Measurements from ENCODE around the gene ANTXR1.

ANTXR1 gene

DNA sequence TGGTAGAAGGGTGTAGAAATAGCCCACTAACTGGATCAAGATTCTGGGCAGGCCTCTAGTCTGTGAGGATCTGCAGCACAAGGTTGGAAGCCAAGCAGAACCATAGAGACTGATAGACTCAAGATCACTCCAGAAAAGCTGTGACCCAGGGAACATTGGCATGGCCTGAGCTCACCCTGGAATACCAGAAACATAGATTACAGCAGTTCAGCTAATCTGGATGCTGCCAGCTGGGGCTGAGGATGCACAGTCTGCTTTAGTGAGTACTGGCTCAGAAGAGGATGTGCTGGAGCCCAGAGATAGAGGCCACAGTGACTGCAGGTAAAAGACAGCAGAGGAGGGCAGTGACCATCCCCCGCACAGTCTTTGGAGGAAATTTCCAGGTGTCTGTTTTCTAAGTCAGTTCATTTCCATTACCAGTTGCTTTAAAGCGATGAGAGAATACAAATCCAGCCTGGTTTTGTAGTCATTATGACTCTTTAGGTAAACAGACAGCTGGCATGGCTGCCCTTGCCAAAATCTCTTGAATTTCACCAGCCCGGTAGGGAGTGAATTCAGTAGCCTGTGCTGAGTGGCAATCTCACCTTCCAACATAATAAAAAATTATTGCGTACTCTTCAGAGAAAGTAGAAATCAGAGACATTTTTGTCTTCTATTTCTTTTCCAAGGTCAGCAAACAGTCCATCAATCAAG, 119.2 kb downstream of the ANTXR1 start:
- H3K27ac ChIP-seq (ENCODE audit: low read length) = no peak overlapping the region
- H3K36me3 ChIP-seq (ENCODE audit: control insufficient read depth, low read depth, low read length) = no peaks in the 10 kb centered on the region
- no peak overlapping the region for H3K4me3 ChIP-seq (ENCODE audit: low read length)
- H3K9me3 ChIP-seq (ENCODE audit: control insufficient read depth, low read depth, low read length) = no peaks in the 10 kb centered on the region
- H3K4me1 ChIP-seq (ENCODE audit: control insufficient read depth, low read depth, low read length) = no peaks in the 10 kb centered on the region
- no peaks in the 10 kb centered on the region for H3K27me3 ChIP-seq (ENCODE audit: control insufficient read depth, insufficient read depth, low read length)
- no peak overlapping the region for H3K9ac ChIP-seq (ENCODE audit: low read length)

DNA sequence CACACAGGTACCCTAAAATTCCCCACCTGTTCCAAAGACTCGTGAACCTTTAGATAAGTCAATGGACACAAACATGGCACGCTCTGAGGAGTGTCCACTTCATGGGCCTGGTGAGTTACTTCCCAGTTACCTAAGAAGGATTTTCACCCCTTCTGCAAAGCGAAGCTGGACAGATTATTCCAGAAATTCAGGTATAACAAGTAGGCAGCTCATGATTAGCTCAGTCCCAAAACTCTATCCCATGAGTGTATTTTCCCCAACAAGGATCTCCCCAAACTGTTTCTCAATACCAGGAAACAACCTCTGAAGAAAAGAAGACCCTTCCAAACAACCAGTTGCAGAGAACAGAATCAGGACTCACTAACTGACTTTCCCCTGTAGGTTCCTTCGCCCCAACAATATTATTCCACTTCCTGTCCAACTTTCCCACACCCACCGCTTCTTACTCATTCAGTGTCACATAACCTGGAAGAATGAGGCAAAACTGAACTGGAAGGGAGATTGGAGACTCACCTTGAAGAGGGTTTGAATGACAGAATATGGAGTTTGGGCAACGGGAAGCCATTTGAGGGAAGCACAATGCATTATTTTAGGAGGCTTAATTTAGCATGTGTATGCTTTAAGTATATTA, 120.1 kb downstream of the ANTXR1 start:
- H3K27ac ChIP-seq (ENCODE audit: low read length) = no peak overlapping the region
- no peak overlapping the region for H3K9ac ChIP-seq (ENCODE audit: low read length)
- H3K9me3 ChIP-seq (ENCODE audit: control insufficient read depth, low read depth, low read length) = no peaks in the 10 kb centered on the region
- H3K36me3 ChIP-seq (ENCODE audit: control insufficient read depth, low read depth, low read length) = no peaks in the 10 kb centered on the region
- no peaks in the 10 kb centered on the region for H3K4me1 ChIP-seq (ENCODE audit: control insufficient read depth, low read depth, low read length)
- no peak overlapping the region for H3K4me3 ChIP-seq (ENCODE audit: low read length)
- H3K27me3 ChIP-seq (ENCODE audit: control insufficient read depth, insufficient read depth, low read length) = no peaks in the 10 kb centered on the region

DNA sequence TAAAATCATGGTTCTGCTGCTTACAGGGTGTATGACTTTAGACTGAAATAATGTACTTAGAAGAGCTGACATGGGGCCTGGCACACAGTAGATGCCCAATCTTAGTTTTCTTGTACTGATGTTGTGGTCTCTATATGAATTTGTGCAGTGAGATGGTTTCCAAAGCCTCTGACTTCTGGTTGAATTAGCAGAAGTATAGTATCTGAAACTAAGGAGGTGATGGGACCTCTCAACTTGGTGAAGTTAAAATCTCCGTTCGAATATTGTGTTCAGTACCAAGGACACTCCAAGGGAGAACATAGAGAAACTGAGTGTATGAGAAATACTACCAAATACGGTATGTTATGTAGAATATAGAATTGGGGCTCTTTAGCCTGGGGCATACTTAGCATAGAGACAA, 120.9 kb downstream of the ANTXR1 start:
- Histone ChIP-seq H3K9ac (ENCODE audit: low read length) (no peak overlapping the region), H3K9me3 (ENCODE audit: control insufficient read depth, low read depth, low read length) (no peaks in the 10 kb centered on the region), H3K4me3 (ENCODE audit: low read length) (no peak overlapping the region), H3K27ac (ENCODE audit: low read length) (no peak overlapping the region), H3K36me3 (ENCODE audit: control insufficient read depth, low read depth, low read length) (no peaks in the 10 kb centered on the region), H3K4me1 (ENCODE audit: control insufficient read depth, low read depth, low read length) (no peaks in the 10 kb centered on the region), H3K27me3 (ENCODE audit: control insufficient read depth, insufficient read depth, low read length) (no peaks in the 10 kb centered on the region)

DNA sequence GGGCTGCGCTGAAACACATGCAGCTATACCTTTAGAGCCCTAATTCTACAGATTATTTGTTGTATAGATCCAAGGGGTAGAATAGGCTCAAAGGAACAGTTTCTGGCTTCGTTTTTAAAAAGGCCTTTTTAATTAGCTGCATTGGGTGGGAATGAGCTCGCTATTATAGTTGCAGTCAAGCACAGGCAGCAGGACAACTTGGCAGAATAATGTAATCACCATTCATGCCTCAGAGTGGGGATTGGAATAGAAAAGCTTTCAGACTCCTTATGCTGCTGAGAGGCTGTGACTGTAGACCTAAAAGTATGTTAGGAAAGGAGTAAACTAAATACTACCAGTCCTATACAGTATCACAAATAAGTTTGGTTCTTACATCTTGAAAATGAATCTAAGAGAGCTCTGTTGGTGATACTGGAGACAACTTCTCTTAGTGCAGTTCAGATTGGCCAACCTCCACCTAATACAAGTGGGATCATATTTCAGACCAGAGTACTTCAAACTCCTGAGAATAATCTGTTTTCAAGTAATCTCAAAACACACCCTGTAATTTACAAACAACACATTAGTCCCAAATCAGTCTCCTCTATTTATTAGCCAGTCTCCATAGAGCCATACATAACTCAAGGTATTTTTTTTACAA, 121.4 kb downstream of the ANTXR1 start:
- no peak overlapping the region for H3K27ac ChIP-seq (ENCODE audit: low read length)
- H3K4me3 ChIP-seq (ENCODE audit: low read length) = no peak overlapping the region
- H3K4me1 ChIP-seq (ENCODE audit: control insufficient read depth, low read depth, low read length) = no peaks in the 10 kb centered on the region
- H3K9me3 ChIP-seq (ENCODE audit: control insufficient read depth, low read depth, low read length) = no peaks in the 10 kb centered on the region
- no peaks in the 10 kb centered on the region for H3K36me3 ChIP-seq (ENCODE audit: control insufficient read depth, low read depth, low read length)
- H3K9ac ChIP-seq (ENCODE audit: low read length) = no peak overlapping the region
- no peaks in the 10 kb centered on the region for H3K27me3 ChIP-seq (ENCODE audit: control insufficient read depth, insufficient read depth, low read length)

DNA sequence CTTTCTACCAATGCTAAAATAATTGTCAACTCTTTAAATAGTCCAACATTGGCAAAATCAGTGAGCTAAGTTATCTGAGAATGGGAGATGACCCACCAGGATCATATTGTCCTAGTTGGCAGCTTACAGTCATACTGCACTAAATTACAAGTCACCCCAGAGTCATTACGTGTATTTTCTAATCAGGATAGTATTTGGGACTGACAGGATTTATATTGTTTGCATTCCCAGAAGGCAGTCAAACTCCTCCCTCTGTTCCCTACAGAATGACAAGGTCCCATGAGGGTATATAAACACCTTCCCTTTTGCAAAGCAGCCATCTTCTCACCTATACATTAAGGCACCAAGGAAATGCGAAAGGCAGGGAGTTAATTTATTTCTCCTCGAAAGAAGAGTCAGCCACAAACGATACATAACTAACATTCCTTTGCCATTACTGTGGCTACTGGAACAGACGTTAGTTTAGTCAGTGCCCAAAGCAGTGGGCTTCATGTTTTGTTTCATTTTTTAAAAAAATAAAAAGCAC, 125.3 kb downstream of the ANTXR1 start:
- no peaks in the 10 kb centered on the region for H3K9me3 ChIP-seq (ENCODE audit: control insufficient read depth, low read depth, low read length)
- no peak overlapping the region for H3K9ac ChIP-seq (ENCODE audit: low read length)
- no peak overlapping the region for H3K4me3 ChIP-seq (ENCODE audit: low read length)
- no peaks in the 10 kb centered on the region for H3K4me1 ChIP-seq (ENCODE audit: control insufficient read depth, low read depth, low read length)
- H3K27me3 ChIP-seq (ENCODE audit: control insufficient read depth, insufficient read depth, low read length) = no peaks in the 10 kb centered on the region
- H3K36me3 ChIP-seq (ENCODE audit: control insufficient read depth, low read depth, low read length) = no peaks in the 10 kb centered on the region
- H3K27ac ChIP-seq (ENCODE audit: low read length) = no peak overlapping the region

DNA sequence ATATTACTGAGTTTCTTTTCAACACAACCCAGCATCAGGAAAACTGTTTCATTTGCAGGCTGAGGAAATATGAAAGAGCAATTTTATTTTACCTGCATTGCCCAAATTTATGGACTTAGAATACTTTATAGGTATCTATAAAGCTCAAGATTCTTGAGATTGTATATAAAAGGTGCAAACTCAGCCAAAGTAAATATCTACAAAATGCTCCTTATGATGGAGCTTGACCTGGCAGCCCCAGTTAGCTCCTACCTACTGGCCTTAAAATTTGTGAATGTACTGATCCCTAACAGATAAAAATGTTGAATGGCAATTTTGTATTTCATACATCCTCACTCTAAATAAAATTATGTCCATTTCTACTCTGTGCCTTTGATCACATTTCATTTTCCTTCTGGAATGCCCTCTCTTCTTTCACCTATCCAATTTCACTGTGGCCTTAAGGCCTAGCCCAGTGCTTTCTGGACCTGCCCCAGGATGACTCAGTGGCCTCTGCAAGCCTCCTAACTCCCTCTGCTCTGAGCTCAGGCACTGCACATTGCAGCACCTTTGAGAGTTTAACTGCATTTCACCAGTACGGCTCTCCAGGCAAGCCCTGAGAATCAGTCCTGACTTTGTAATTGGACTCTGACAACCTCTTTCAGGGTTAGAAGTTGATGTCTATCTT, 125.9 kb downstream of the ANTXR1 start:
- H3K4me1 ChIP-seq (ENCODE audit: control insufficient read depth, low read depth, low read length) = no peaks in the 10 kb centered on the region

DNA sequence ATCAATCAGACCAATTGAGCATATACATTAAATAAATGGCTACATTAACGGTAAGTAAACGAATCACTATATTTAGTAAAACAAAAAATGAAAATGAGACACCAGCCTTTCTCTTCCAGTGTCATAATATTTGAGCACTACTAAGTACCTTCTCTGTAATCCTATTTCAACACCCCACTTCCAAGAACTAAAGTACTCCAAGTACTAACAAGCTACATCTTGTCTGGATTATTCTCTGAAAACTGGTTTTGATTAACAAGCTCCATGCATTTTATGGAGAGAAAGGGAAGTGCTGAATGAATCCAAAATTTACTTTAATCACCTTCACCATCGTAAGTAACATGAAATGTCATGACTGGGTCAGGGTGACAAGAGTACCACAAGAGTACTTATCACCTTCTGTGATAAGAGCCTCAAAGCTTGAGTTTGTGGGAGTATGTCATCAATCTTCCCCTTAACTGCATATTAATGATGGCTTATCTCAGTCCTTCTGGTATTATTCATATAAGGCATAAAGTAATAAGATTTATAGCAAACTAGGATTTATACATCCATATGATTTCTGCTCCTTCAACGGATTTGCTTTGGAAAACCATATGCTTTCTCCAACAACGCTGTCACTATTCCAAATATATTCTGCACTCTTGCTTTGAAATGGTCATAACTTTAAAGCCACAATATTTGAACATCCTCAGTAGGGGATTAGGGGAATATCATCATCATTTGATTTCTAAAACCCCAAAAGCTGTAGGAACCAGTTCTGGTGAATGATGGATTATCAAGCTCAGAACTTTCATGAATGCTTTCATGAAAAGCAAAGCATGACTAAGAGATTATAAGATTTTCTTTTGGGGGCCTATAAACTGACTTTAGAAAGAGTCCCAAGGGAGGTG, 127.0 kb downstream of the ANTXR1 start:
- no peak overlapping the region for H3K27ac ChIP-seq (ENCODE audit: low read length)
- no peaks in the 10 kb centered on the region for H3K27me3 ChIP-seq (ENCODE audit: control insufficient read depth, insufficient read depth, low read length)

More for the DNA sequence above, 125.9 kb downstream of the ANTXR1 start:
- Histone ChIP-seq H3K27ac (ENCODE audit: low read length) (no peak overlapping the region), H3K27me3 (ENCODE audit: control insufficient read depth, insufficient read depth, low read length) (no peaks in the 10 kb centered on the region), H3K36me3 (ENCODE audit: control insufficient read depth, low read depth, low read length) (no peaks in the 10 kb centered on the region), H3K9ac (ENCODE audit: low read length) (no peak overlapping the region), H3K4me3 (ENCODE audit: low read length) (no peak overlapping the region), H3K9me3 (ENCODE audit: control insufficient read depth, low read depth, low read length) (no peaks in the 10 kb centered on the region)

DNA sequence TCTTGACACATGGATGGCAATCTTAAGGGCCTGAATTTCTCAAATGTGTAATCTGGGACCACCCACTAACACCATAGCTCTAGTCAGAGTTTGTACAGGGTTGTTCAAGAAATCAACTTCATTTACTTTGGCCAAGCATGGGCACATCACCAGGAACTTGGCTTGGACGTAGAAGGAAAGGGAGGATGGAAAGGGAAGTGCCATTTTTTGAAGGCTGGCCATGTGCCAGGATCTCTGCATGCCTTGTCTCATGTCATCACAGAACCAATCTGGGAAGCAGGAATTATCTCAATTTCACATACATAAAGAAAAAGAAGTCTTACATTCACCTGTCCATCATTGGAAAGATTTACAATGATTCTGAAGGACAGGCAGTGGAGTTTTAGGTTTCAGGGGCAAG, 128.1 kb downstream of the ANTXR1 start:
- Histone ChIP-seq H3K27ac (ENCODE audit: low read length) (no peak overlapping the region), H3K27me3 (ENCODE audit: control insufficient read depth, insufficient read depth, low read length) (no peaks in the 10 kb centered on the region), H3K4me3 (ENCODE audit: low read length) (no peak overlapping the region), H3K4me1 (ENCODE audit: control insufficient read depth, low read depth, low read length) (no peaks in the 10 kb centered on the region), H3K36me3 (ENCODE audit: control insufficient read depth, low read depth, low read length) (no peaks in the 10 kb centered on the region), H3K9ac (ENCODE audit: low read length) (no peak overlapping the region), H3K9me3 (ENCODE audit: control insufficient read depth, low read depth, low read length) (no peaks in the 10 kb centered on the region)

More for the DNA sequence above, 127.0 kb downstream of the ANTXR1 start:
- Histone ChIP-seq H3K36me3 (ENCODE audit: control insufficient read depth, low read depth, low read length) (no peaks in the 10 kb centered on the region), H3K4me3 (ENCODE audit: low read length) (no peak overlapping the region), H3K4me1 (ENCODE audit: control insufficient read depth, low read depth, low read length) (no peaks in the 10 kb centered on the region), H3K9me3 (ENCODE audit: control insufficient read depth, low read depth, low read length) (no peaks in the 10 kb centered on the region), H3K9ac (ENCODE audit: low read length) (no peak overlapping the region)

DNA sequence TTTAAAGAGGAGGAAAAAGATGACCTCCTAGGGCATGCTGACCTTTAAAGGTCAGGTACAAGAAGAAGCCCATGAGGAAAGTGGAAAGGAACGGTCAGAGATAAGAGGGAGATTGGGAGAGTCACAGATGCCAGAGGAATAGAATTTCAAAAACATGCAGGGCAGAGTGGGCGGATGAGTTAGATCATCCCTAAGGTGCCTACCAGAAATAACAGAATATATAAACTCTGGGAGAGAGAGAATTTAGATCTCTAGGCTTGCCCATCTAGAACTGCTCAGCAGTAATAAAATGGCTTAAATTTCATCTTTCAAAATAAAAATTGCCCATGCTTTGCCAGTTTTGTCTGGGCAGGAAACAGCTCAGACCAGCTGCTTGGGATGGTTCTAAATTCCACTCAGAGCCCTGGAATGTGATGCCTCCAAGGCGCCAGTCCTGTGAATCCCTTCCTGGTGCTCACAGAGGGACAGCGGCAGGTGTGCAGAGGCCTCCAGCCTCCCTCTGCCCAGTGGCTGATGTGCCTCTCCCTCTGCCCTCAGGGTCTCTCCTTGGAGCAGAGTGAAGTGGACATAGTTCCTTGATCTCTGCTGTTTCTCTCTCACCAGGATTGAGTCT, 130.9 kb downstream of the ANTXR1 start:
- no peak overlapping the region for H3K27ac ChIP-seq (ENCODE audit: low read length)
- H3K9me3 ChIP-seq (ENCODE audit: control insufficient read depth, low read depth, low read length) = no peaks in the 10 kb centered on the region
- no peaks in the 10 kb centered on the region for H3K36me3 ChIP-seq (ENCODE audit: control insufficient read depth, low read depth, low read length)
- no peak overlapping the region for H3K9ac ChIP-seq (ENCODE audit: low read length)
- H3K27me3 ChIP-seq (ENCODE audit: control insufficient read depth, insufficient read depth, low read length) = no peaks in the 10 kb centered on the region
- no peak overlapping the region for H3K4me3 ChIP-seq (ENCODE audit: low read length)
- H3K4me1 ChIP-seq (ENCODE audit: control insufficient read depth, low read depth, low read length) = no peaks in the 10 kb centered on the region

DNA sequence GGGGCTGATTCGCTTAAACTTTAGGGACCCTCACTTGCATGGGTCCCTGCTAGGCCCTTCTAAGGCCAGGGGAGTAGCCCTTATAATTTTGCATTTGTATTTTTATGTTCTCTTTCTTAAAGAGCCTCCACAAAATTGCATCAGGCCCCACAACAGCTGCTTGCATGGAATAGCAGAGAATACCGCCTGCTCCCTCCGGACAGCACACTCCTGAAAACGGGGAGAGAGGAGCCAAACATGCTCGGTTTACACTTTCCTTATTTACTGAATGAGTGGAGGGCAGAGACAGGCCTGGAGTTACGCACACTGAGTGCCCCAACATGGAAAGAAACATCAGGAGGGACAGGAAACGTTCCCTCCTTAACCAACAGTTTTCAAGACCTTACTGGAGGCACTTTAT, 132.2 kb downstream of the ANTXR1 start:
- Histone ChIP-seq H3K4me1 (ENCODE audit: control insufficient read depth, low read depth, low read length) (peaks cover 7% of the 10 kb centered on the region), H3K9me3 (ENCODE audit: control insufficient read depth, low read depth, low read length) (no peaks in the 10 kb centered on the region), H3K4me3 (ENCODE audit: low read length) (no peak overlapping the region), H3K36me3 (ENCODE audit: control insufficient read depth, low read depth, low read length) (no peaks in the 10 kb centered on the region), H3K27ac (ENCODE audit: low read length) (no peak overlapping the region), H3K9ac (ENCODE audit: low read length) (no peak overlapping the region), H3K27me3 (ENCODE audit: control insufficient read depth, insufficient read depth, low read length) (no peaks in the 10 kb centered on the region)
